Suprapubic skin (tissue), 4 donors: ENCODE measurements around the gene GNB3. TPM values are rescaled to one million over a fixed set of nuclear protein-coding genes. Genes with fewer than 3 reads are reported as not detected.

Experiments
- DNase-seq, 2 donors: peaks; one replicate each; pipeline ENCODE4 v3.0.0-alpha.2; 2019; ENCODE audit warnings: low spot score in 2 of 2
- H3K27ac ChIP-seq: fragments of 200-600 bp; sonication (generic); one replicate; pipeline ENCODE4 v1.5.1; 2019
- H3K27me3 ChIP-seq: fragments of 200-600 bp; sonication (generic); one replicate; pipeline ENCODE4 v1.5.1; 2019
- H3K36me3 ChIP-seq: fragments of 200-600 bp; sonication (generic); one replicate; pipeline ENCODE4 v1.5.1; 2019
- H3K4me1 ChIP-seq: fragments of 200-600 bp; sonication (generic); one replicate; pipeline ENCODE4 v1.5.1; 2019
- H3K4me3 ChIP-seq: fragments of 200-600 bp; sonication (generic); one replicate; pipeline ENCODE4 v1.5.1; 2019; ENCODE audit warnings: mild to moderate bottlenecking
- H3K9me3 ChIP-seq: fragments of 200-600 bp; sonication (generic); one replicate; pipeline ENCODE4 v1.5.1; 2019
- EP300 ChIP-seq: sonication (generic); formaldehyde crosslinking; IDR thresholded peaks from one replicate; pipeline ENCODE4 v1.6.1; 2017; ENCODE audit warnings: antibody characterized with exemption
- POLR2A ChIP-seq, 2 donors: fragments of 450-650 bp; IDR thresholded peaks; one replicate each; pipeline ENCODE4 v1.6.1; 2017; ENCODE audit warnings: antibody characterized with exemption in 2 of 2, mild to moderate bottlenecking in 2 of 2, moderate library complexity in 2 of 2
- POLR2AphosphoS5 ChIP-seq, 3 donors: sonication (generic); formaldehyde crosslinking; IDR thresholded peaks; one replicate each; pipeline ENCODE4 v1.6.1; 2017; ENCODE audit warnings: antibody characterized with exemption in 3 of 3
- WGBS: methylation state at CpG from one replicate; pipeline ENCODE4 v1.1.5; 2018; 5-methylcytosine and 5-hydroxymethylcytosine counted together
- total RNA-seq, 4 donors: library from RNA; depleted of rRNA; stranded (reverse); fragments of >200 nt; gene quantifications; one replicate each; pipeline ENCODE4 v1.1.0, GENCODE V29; 2016
- TF ChIP-seq, protein P1 (sequence below), 2 donors: fragments of 200-600 bp in 1 of 2; fragments of 450-650 bp in 1 of 2; sonication (generic) in 1 of 2; IDR thresholded peaks; one replicate each; pipeline ENCODE4 v1.5.1; 2016 to 2019; ENCODE audit warnings: antibody characterized with exemption in 2 of 2, mild to moderate bottlenecking in 1 of 2, moderate library complexity in 1 of 2

GNB3 gene
- total RNA-seq, 4 donors from 2014 or later = 0.72 to 1.5 (median 1.4) TPM; not detected in 1

DNA sequence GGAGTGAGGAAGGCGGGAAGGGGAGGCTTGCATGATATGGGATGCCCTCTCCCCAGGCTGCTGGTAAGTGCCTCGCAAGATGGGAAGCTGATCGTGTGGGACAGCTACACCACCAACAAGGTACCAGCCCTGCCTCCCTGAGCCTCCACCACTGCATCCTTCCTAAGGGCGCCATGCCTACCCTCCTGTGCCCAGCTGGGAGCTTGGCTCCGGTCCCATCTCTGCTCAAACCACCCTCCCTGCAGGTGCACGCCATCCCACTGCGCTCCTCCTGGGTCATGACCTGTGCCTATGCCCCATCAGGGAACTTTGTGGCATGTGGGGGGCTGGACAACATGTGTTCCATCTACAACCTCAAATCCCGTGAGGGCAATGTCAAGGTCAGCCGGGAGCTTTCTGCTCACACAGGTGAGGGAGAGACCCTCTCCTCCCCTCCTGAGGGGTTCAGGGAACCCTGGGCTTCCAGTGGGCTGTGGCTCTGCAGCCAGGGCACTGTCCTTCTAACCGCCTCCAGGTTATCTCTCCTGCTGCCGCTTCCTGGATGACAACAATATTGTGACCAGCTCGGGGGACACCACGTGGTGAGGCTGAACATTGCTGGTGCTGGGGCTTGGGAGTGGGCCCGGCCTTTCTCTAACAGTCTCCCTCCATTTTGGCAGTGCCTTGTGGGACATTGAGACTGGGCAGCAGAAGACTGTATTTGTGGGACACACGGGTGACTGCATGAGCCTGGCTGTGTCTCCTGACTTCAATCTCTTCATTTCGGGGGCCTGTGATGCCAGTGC, 2.6 kb downstream of the GNB3 start:
- Histone ChIP-seq H3K9me3 (no peaks in the 10 kb centered on the region), H3K36me3 (peaks cover 62% of the 10 kb centered on the region), H3K4me3 (no peak overlapping the region), H3K4me1 (no peaks in the 10 kb centered on the region), H3K27ac (no peak overlapping the region), H3K27me3 (no peaks in the 10 kb centered on the region)
- TF ChIP-seq EP300 (no peak), POLR2AphosphoS5 (IDR thresholded peaks at IDR 0.05) (no peak), POLR2A (IDR thresholded peaks at IDR 0.05) (no peak)
- TF ChIP-seq, protein P1, sequence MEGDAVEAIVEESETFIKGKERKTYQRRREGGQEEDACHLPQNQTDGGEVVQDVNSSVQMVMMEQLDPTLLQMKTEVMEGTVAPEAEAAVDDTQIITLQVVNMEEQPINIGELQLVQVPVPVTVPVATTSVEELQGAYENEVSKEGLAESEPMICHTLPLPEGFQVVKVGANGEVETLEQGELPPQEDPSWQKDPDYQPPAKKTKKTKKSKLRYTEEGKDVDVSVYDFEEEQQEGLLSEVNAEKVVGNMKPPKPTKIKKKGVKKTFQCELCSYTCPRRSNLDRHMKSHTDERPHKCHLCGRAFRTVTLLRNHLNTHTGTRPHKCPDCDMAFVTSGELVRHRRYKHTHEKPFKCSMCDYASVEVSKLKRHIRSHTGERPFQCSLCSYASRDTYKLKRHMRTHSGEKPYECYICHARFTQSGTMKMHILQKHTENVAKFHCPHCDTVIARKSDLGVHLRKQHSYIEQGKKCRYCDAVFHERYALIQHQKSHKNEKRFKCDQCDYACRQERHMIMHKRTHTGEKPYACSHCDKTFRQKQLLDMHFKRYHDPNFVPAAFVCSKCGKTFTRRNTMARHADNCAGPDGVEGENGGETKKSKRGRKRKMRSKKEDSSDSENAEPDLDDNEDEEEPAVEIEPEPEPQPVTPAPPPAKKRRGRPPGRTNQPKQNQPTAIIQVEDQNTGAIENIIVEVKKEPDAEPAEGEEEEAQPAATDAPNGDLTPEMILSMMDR (IDR thresholded peaks at IDR 0.05) = no peak
- whole genome bisulfite sequencing = 64% methylated on average over 15 of the region's 16 CpGs
- no peak for DNase-seq

DNA sequence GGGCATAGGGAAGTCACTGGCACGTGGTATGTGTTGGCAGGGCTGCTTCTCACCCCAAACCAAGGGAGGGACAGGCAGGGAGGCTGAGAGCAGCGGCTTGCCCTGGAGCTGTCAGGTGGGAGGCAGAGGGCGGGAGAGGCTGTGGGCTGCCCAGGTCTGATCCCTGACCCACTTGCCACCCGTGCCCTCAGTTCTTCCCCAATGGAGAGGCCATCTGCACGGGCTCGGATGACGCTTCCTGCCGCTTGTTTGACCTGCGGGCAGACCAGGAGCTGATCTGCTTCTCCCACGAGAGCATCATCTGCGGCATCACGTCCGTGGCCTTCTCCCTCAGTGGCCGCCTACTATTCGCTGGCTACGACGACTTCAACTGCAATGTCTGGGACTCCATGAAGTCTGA, 4.7 kb downstream of the GNB3 start:
- no peaks in the 10 kb centered on the region for H3K9me3 ChIP-seq
- H3K36me3 ChIP-seq = peaks cover 48% of the 10 kb centered on the region
- WGBS = 91% methylated on average over 15 of the region's 17 CpGs
- DNase-seq = no peak
- no peak for TF ChIP-seq POLR2AphosphoS5 (IDR thresholded peaks at IDR 0.05)
- TF ChIP-seq EP300 = no peak
- TF ChIP-seq POLR2A (IDR thresholded peaks at IDR 0.05) = no peak
- TF ChIP-seq, protein P1 (IDR thresholded peaks at IDR 0.05) = no peak
- H3K4me1 ChIP-seq = peaks cover under 1% of the 10 kb centered on the region
- H3K27me3 ChIP-seq = no peaks in the 10 kb centered on the region
- no peak overlapping the region for H3K27ac ChIP-seq
- no peak overlapping the region for H3K4me3 ChIP-seq

DNA sequence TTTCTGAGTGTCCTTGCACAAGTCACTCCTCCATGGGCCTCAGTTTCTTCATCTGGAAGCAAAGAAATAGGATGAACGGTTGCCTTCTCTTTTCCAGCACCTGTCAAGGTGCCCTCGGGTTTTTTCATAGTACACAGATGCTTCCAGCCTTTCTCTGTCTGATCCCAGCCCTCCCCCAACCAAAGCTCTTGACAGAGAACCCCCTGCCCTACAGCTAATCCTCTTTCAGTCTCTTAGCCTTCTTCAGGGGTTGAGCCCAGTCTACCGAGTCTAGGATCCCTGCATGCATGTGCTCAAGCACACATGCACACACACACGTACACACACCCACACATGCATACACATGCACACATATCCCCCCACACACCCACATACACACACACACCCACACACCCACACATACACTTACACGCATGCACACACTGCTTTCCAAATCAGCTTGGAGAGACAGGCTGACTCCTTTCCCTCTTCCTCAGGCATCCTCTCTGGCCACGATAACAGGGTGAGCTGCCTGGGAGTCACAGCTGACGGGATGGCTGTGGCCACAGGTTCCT, 5.7 kb downstream of the GNB3 start:
- WGBS = 83% methylated on average over 7 of the region's 7 CpGs

DNA sequence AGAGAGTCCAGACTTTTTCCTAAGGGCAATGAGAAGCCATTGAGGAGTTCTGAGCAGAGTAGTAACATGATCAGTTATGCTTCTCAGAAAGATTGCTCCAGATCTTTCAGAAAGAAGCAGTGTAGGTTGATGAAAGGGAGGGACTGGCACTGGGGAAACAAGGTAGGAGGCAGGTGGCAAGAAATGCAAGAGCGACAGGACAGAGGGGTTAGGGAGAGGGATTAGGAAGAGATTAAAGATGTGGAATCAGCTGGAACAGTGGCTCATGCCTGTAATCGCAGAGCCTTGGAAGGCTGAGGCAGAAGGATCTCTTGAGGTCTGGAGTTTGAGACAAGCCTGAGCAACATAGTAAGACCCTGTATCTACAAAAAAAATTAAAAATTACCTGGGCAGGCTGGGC, 7.0 kb downstream of the GNB3 start:
- TF ChIP-seq POLR2AphosphoS5 (IDR thresholded peaks at IDR 0.05) (no peak), POLR2A (IDR thresholded peaks at IDR 0.05) (no peak)
- H3K4me1 ChIP-seq = peaks cover 9% of the 10 kb centered on the region
- no peak overlapping the region for H3K4me3 ChIP-seq
- H3K27ac ChIP-seq = no peak overlapping the region
- peaks cover 48% of the 10 kb centered on the region for H3K36me3 ChIP-seq
- 86% methylated on average over 2 of the region's 2 CpGs for WGBS
- no peaks in the 10 kb centered on the region for H3K9me3 ChIP-seq
- H3K27me3 ChIP-seq = no peaks in the 10 kb centered on the region
- no peak for DNase-seq

More for the DNA sequence above, 5.7 kb downstream of the GNB3 start:
- TF ChIP-seq EP300 (no peak), POLR2A (IDR thresholded peaks at IDR 0.05) (no peak), POLR2AphosphoS5 (IDR thresholded peaks at IDR 0.05) (no peak)
- TF ChIP-seq, protein P1 (IDR thresholded peaks at IDR 0.05) = no peak
- DNase-seq = no peak
- Histone ChIP-seq H3K9me3 (no peaks in the 10 kb centered on the region), H3K27ac (no peak overlapping the region), H3K4me3 (no peak overlapping the region), H3K27me3 (no peaks in the 10 kb centered on the region), H3K4me1 (peaks cover 7% of the 10 kb centered on the region), H3K36me3 (peaks cover 48% of the 10 kb centered on the region)

DNA sequence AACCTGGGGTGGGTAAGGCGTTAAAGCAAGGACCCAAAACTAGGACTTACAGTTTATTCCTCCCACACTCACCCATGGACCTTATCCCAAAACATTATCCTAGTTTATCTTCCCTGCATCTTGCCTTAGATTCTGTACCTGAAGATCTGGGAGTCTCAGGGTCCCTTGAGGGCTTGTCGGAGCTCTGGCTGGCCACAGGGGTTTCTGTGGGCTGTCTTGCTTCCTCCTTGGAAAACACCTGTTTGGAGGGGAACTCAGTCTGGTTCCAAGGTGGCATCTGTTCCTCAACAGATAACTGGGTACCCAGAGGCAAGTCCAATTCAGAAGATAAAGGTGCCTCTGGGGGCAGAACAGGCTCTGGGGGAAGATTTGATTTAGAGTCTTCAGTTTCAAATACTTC, 8.7 kb downstream of the GNB3 start:
- H3K4me1 ChIP-seq = peaks cover 24% of the 10 kb centered on the region
- TF ChIP-seq POLR2AphosphoS5 (IDR thresholded peaks at IDR 0.05) = no peak
- TF ChIP-seq EP300 = no peak
- no peak for TF ChIP-seq POLR2A (IDR thresholded peaks at IDR 0.05)
- TF ChIP-seq, protein P1 (IDR thresholded peaks at IDR 0.05) = no peak
- WGBS = 91% methylated on average over 2 of the region's 2 CpGs
- no peaks in the 10 kb centered on the region for H3K9me3 ChIP-seq
- H3K27ac ChIP-seq = no peak overlapping the region
- peaks cover 36% of the 10 kb centered on the region for H3K36me3 ChIP-seq
- no peak overlapping the region for H3K4me3 ChIP-seq
- H3K27me3 ChIP-seq = no peaks in the 10 kb centered on the region
- no peak for DNase-seq
